Measurements from ENCODE around the gene SMCO3. TPM values are rescaled to one million over a fixed set of nuclear protein-coding genes. Genes with fewer than 3 reads are reported as not detected.

SMCO3 gene
- total RNA-seq, 1 donor: under 0.01 TPM

DNA sequence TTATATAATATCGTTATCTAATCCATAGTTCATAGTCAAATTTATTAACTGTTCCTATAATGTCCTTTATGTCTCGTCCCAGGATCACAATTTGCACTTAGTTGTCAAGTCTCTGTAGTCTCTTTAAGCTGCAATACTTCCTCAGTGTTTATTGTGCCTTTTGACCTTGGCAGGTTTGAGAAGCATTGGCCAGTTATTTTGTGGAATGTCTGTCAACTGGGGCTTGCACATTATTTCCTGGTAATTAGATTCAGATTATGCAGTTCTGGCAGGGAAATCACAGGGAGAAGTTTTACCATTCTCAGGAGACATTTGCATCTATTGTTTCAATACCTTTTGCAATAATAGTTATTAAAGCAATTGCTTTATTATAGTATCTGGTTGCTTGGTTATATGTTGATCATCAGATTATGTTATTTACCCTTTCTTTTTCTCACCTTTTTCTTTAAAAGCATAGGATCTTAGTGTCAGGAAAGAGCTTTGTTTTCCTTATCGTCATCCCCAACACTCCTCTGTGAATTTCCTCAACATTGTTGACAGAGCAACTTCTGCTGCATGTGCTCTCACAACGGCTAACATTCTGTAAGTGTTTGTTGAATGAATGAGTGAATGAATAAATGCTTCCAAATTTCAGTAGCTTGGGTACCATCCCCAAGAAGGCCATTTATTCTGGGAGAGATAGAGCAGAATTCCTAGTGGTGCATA lies 33.0 kb upstream of the SMCO3 start:
- no peak for DNase-seq (ENCODE audit: insufficient read length, low spot score, missing footprints)
- peaks cover 8% of the 10 kb centered on the region for H3K4me1 ChIP-seq (ENCODE audit: insufficient read depth, low read length)

DNA sequence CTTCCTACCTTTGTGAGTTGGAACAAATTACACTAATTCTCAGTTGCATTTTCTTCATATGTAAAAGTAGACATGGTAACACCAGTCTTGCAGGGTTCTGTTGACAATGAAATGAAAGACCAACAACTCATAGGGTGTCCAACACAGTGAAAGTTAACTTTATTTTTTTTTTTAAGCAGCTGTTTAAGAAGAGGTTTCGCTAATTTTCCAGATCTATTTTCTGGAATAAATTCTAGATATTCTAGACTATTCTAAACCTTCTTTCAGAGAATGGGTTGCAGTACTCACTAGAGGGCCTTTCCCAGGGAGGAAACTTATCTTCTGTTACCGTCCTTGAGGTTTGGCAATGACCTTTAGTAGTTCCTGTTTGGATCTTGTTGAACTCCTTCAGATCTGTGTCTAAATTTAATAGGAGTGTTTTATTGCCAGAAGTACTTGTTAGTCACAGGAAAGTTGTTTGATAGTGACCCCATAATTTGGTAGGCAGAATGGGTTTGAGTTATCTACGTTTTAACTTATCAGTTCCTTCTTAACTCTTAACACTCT lies 32.1 kb upstream of the SMCO3 start:
- Histone ChIP-seq H3K27ac (ENCODE audit: low read depth, low read length) (no peak overlapping the region), H3K27me3 (ENCODE audit: insufficient read depth, low read length) (no peaks in the 10 kb centered on the region), H2AFZ (ENCODE audit: low read length) (no peak overlapping the region), H3K4me2 (ENCODE audit: insufficient read depth, low read length) (no peak overlapping the region), H3K36me3 (ENCODE audit: insufficient read depth, low read length) (no peaks in the 10 kb centered on the region), H3K4me3 (ENCODE audit: insufficient read depth, low read length) (no peak overlapping the region), H4K20me1 (ENCODE audit: insufficient read depth, low read length) (no peaks in the 10 kb centered on the region), H3K79me2 (ENCODE audit: insufficient read depth, low read length) (no peaks in the 10 kb centered on the region), H3K4me1 (ENCODE audit: insufficient read depth, low read length) (peaks cover 16% of the 10 kb centered on the region), H3K9me3 (ENCODE audit: low read depth, low read length) (no peaks in the 10 kb centered on the region)
- DNase-seq (ENCODE audit: insufficient read length, low spot score, missing footprints): no peak
- TF ChIP-seq, protein P1, sequence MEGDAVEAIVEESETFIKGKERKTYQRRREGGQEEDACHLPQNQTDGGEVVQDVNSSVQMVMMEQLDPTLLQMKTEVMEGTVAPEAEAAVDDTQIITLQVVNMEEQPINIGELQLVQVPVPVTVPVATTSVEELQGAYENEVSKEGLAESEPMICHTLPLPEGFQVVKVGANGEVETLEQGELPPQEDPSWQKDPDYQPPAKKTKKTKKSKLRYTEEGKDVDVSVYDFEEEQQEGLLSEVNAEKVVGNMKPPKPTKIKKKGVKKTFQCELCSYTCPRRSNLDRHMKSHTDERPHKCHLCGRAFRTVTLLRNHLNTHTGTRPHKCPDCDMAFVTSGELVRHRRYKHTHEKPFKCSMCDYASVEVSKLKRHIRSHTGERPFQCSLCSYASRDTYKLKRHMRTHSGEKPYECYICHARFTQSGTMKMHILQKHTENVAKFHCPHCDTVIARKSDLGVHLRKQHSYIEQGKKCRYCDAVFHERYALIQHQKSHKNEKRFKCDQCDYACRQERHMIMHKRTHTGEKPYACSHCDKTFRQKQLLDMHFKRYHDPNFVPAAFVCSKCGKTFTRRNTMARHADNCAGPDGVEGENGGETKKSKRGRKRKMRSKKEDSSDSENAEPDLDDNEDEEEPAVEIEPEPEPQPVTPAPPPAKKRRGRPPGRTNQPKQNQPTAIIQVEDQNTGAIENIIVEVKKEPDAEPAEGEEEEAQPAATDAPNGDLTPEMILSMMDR (IDR thresholded peaks at IDR 0.05; ENCODE audit: extremely low read depth, low read depth, low read length): no peak

More for the DNA sequence above, 33.0 kb upstream of the SMCO3 start:
- no peak overlapping the region for H3K27ac ChIP-seq (ENCODE audit: low read depth, low read length)
- H3K36me3 ChIP-seq (ENCODE audit: insufficient read depth, low read length): no peaks in the 10 kb centered on the region
- H4K20me1 ChIP-seq (ENCODE audit: insufficient read depth, low read length): no peaks in the 10 kb centered on the region
- no peaks in the 10 kb centered on the region for H3K79me2 ChIP-seq (ENCODE audit: insufficient read depth, low read length)
- no peak overlapping the region for H3K4me3 ChIP-seq (ENCODE audit: insufficient read depth, low read length)
- TF ChIP-seq, protein P1 (IDR thresholded peaks at IDR 0.05; ENCODE audit: extremely low read depth, low read depth, low read length): no peak
- H3K4me2 ChIP-seq (ENCODE audit: insufficient read depth, low read length): no peak overlapping the region
- no peaks in the 10 kb centered on the region for H3K27me3 ChIP-seq (ENCODE audit: insufficient read depth, low read length)
- H2AFZ ChIP-seq (ENCODE audit: low read length): no peak overlapping the region
- no peaks in the 10 kb centered on the region for H3K9me3 ChIP-seq (ENCODE audit: low read depth, low read length)

DNA sequence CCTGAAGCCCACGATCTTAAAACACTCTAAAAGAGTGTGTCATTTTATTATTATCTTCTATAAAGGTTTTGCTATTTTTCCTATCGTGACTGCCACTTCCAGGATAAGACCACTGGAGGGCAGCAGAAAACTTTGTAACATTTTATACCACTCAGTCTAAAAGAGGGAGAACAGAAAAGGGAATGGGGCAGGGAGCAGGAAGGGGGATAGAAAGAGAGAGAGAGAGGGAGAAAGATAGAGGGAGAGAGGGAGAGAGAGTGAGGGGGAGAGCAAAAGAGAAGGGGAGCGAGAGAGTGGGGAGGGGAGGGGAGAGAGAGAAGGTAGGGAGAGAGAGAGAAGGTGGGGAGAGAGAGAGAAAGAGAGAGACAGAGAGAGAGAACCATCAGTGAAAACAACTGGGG lies 31.4 kb upstream of the SMCO3 start:
- Histone ChIP-seq H4K20me1 (ENCODE audit: insufficient read depth, low read length) (no peaks in the 10 kb centered on the region), H3K27me3 (ENCODE audit: insufficient read depth, low read length) (no peaks in the 10 kb centered on the region), H3K9me3 (ENCODE audit: low read depth, low read length) (no peaks in the 10 kb centered on the region), H3K27ac (ENCODE audit: low read depth, low read length) (no peak overlapping the region), H3K36me3 (ENCODE audit: insufficient read depth, low read length) (no peaks in the 10 kb centered on the region), H3K79me2 (ENCODE audit: insufficient read depth, low read length) (no peaks in the 10 kb centered on the region), H3K4me1 (ENCODE audit: insufficient read depth, low read length) (peaks cover 16% of the 10 kb centered on the region), H3K4me3 (ENCODE audit: insufficient read depth, low read length) (no peak overlapping the region), H2AFZ (ENCODE audit: low read length) (peak overlapping the region; percentile 32), H3K4me2 (ENCODE audit: insufficient read depth, low read length) (no peak overlapping the region)
- TF ChIP-seq, protein P1 (IDR thresholded peaks at IDR 0.05; ENCODE audit: extremely low read depth, low read depth, low read length): peak; percentile 79
- DNase-seq (ENCODE audit: insufficient read length, low spot score, missing footprints): no peak

DNA sequence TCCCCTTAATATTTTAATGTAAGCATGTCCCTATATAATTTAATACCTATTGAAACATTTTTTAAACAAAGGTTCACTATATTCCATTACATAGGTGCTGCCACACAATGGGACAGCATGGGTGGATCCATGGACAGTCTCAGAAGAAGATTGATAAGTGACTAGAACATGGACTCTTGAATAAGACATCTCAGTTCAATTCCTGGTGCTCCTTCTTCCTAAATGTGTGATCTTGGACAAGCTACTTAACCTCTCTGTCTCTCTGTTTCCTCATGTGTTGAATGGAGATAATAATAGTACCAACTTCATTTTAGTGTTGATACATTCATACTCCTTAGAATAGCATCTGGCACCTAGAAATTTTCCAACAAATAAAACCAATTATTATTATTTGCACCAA lies 30.4 kb upstream of the SMCO3 start:
- DNase-seq (ENCODE audit: insufficient read length, low spot score, missing footprints): no peak
- H3K27me3 ChIP-seq (ENCODE audit: insufficient read depth, low read length): no peaks in the 10 kb centered on the region
- H3K4me1 ChIP-seq (ENCODE audit: insufficient read depth, low read length): peaks cover 13% of the 10 kb centered on the region
- TF ChIP-seq, protein P1 (IDR thresholded peaks at IDR 0.05; ENCODE audit: extremely low read depth, low read depth, low read length): no peak
- no peak overlapping the region for H3K27ac ChIP-seq (ENCODE audit: low read depth, low read length)
- no peak overlapping the region for H2AFZ ChIP-seq (ENCODE audit: low read length)
- H3K36me3 ChIP-seq (ENCODE audit: insufficient read depth, low read length): no peaks in the 10 kb centered on the region
- H4K20me1 ChIP-seq (ENCODE audit: insufficient read depth, low read length): no peaks in the 10 kb centered on the region
- no peak overlapping the region for H3K4me3 ChIP-seq (ENCODE audit: insufficient read depth, low read length)
- no peaks in the 10 kb centered on the region for H3K9me3 ChIP-seq (ENCODE audit: low read depth, low read length)
- no peaks in the 10 kb centered on the region for H3K79me2 ChIP-seq (ENCODE audit: insufficient read depth, low read length)
- no peak overlapping the region for H3K4me2 ChIP-seq (ENCODE audit: insufficient read depth, low read length)

All from osteoblast (primary cell).